H1 (cell line): ENCODE measurements around the gene KCNJ10. TPM values are rescaled to one million over a fixed set of nuclear protein-coding genes. Genes with fewer than 3 reads are reported as not detected.

Experiments
- CTCF ChIA-PET: fragments of 300-600 bp; sonication (Branson Sonifier 250); formaldehyde crosslinking; loops from one replicate; lab custom pipeline; 2021; ENCODE audit not compliant: partially characterized antibody; lab: Charles Lee
- POLR2A ChIA-PET: fragments of 300-600 bp; sonication (Branson Sonifier 250); formaldehyde crosslinking; loops from one replicate; lab custom pipeline; 2021; ENCODE audit warnings: inconsistent platforms; ENCODE audit not compliant: partially characterized antibody; lab: Charles Lee
- DNase-seq, 2 experiments: peaks; one replicate each; pipeline versions ENCODE4 v3.0.0 to v3.0.0-alpha.2; 2010 to 2022; ENCODE audit warnings: low spot score in 2 of 2, low read depth in 1 of 2, mixed read lengths in 1 of 2
- FAIRE-seq: peaks from 2 replicates; lab custom pipeline; 2011; peaks lifted over from hg19 to GRCh38; lab: Jason Lieb, UNC
- H2AFZ ChIP-seq: 2 replicates; pipeline ENCODE4 v1.8.1; 2012; ENCODE audit warnings: low read length, inconsistent platforms
- H2AK5ac ChIP-seq: 2 replicates; pipeline ENCODE4 v1.6.1; 2013; ENCODE audit warnings: low read depth, low read length
- H2BK120ac ChIP-seq: replicated peaks from 2 replicates; pipeline ENCODE3; 2013; ENCODE audit warnings: low read depth, low read length, inconsistent platforms
- H2BK12ac ChIP-seq: 2 replicates; pipeline ENCODE4 v1.6.1; 2013; ENCODE audit warnings: low read depth, low read length
- H2BK15ac ChIP-seq: 2 replicates; pipeline ENCODE4 v1.6.1; 2013; ENCODE audit warnings: low read length
- H2BK20ac ChIP-seq: 2 replicates; pipeline ENCODE4 v1.6.1; 2013; ENCODE audit warnings: low read length
- H2BK5ac ChIP-seq: 2 replicates; pipeline ENCODE4 v1.6.1; 2013; ENCODE audit warnings: low read depth, low read length
- H3K14ac ChIP-seq: 2 replicates; pipeline ENCODE4 v1.6.1; 2013; ENCODE audit warnings: inconsistent platforms; ENCODE audit not compliant: insufficient read length
- H3K18ac ChIP-seq: 2 replicates; pipeline ENCODE4 v1.6.1; 2013; ENCODE audit warnings: low read length; ENCODE audit errors: extremely low read depth
- H3K23ac ChIP-seq: 2 replicates; pipeline ENCODE4 v1.6.1; 2013; ENCODE audit warnings: inconsistent platforms; ENCODE audit not compliant: insufficient read length
- H3K23me2 ChIP-seq: 2 replicates; pipeline ENCODE4 v1.6.1; 2013; ENCODE audit warnings: low read depth, low read length
- H3K27ac ChIP-seq: 2 replicates; pipeline ENCODE4 v1.6.1; 2011; ENCODE audit warnings: low read depth, low read length, inconsistent platforms
- H3K27me3 ChIP-seq, 4 experiments: replicated peaks in 1 of 4; 1 replicate in 1 of 4; 2 replicates in 3 of 4; pipeline versions ENCODE4 v1.6.1 to v1.8.1; 2011 to 2013; ENCODE audit warnings: low read length in 3 of 4, mild to moderate bottlenecking in 3 of 4, inconsistent platforms in 2 of 4, mixed read lengths in 2 of 4, moderate library complexity in 1 of 4; ENCODE audit not compliant: control insufficient read depth in 3 of 4, insufficient read depth in 3 of 4; ENCODE audit errors: extremely low read depth in 1 of 4
- H3K36me3 ChIP-seq, 4 experiments: 2 replicates each; pipeline versions ENCODE4 v1.6.1 to v1.8.1; 2011 to 2013; ENCODE audit warnings: mild to moderate bottlenecking in 4 of 4, low read length in 3 of 4, moderate library complexity in 2 of 4, control low read depth in 1 of 4, inconsistent platforms in 1 of 4; ENCODE audit not compliant: insufficient read depth in 4 of 4, control insufficient read depth in 2 of 4
- H3K4ac ChIP-seq: replicated peaks from 2 replicates; pipeline ENCODE3; 2013; ENCODE audit warnings: low read length, low read depth, mixed read lengths, inconsistent platforms; ENCODE audit not compliant: insufficient read length
- H3K4me1 ChIP-seq, 4 experiments: replicated peaks in 1 of 4; 1 replicate in 1 of 4; 2 replicates in 3 of 4; pipeline versions ENCODE4 v1.6.1 to v1.8.1; 2011 to 2013; ENCODE audit warnings: low read length in 3 of 4, inconsistent platforms in 2 of 4, mixed read lengths in 1 of 4; ENCODE audit not compliant: insufficient read depth in 4 of 4, control insufficient read depth in 3 of 4
- H3K4me2 ChIP-seq, 2 experiments: 2 replicates each; pipeline versions ENCODE4 v1.6.1 to v1.8.1; 2011 to 2013; ENCODE audit warnings: low read depth in 2 of 2, low read length in 2 of 2, control low read depth in 1 of 2, inconsistent platforms in 1 of 2, mild to moderate bottlenecking in 1 of 2; ENCODE audit not compliant: insufficient read depth in 1 of 2
- H3K4me3 ChIP-seq, 4 experiments: fragments of 200-600, 300-600 bp in 1 of 4; sonication (generic), shearing (Covaris generic), sonication (Bioruptor Twin) in 1 of 4; 2 replicates each; pipeline versions ENCODE4 v1.5.1 to v1.8.1; 2011 to 2016; ENCODE audit warnings: low read length in 4 of 4, low read depth in 3 of 4, control low read depth in 2 of 4, inconsistent platforms in 2 of 4, mild to moderate bottlenecking in 2 of 4, mixed read lengths in 1 of 4, moderate library complexity in 1 of 4; ENCODE audit not compliant: insufficient read depth in 2 of 4; ENCODE audit errors: extremely low read depth in 1 of 4
- H3K56ac ChIP-seq: replicated peaks from 2 replicates; pipeline ENCODE3; 2013; ENCODE audit warnings: low read depth, mild to moderate bottlenecking, mixed read lengths, low read length, inconsistent platforms; ENCODE audit not compliant: insufficient read length
- H3K79me1 ChIP-seq: 2 replicates; pipeline ENCODE4 v1.6.1; 2013; ENCODE audit warnings: low read depth, low read length, control low read depth
- H3K79me2 ChIP-seq, 2 experiments: 2 replicates each; pipeline versions ENCODE4 v1.6.1 to v1.8.1; 2012 to 2013; ENCODE audit warnings: low read length in 2 of 2, mild to moderate bottlenecking in 2 of 2, inconsistent platforms in 1 of 2; ENCODE audit not compliant: insufficient read depth in 2 of 2, control insufficient read depth in 1 of 2
- H3K9ac ChIP-seq, 4 experiments: replicated peaks in 1 of 4; 1 replicate in 1 of 4; 2 replicates in 3 of 4; pipeline versions ENCODE4 v1.6.1 to v1.8.1; 2011 to 2013; ENCODE audit warnings: low read depth in 3 of 4, low read length in 3 of 4, control low read depth in 2 of 4, mild to moderate bottlenecking in 2 of 4, moderate library complexity in 2 of 4, inconsistent platforms in 1 of 4; ENCODE audit errors: extremely low read depth in 1 of 4
- H3K9me3 ChIP-seq, 2 experiments: 2 replicates each; pipeline versions ENCODE4 v1.6.1 to v1.8.1; 2012 to 2013; ENCODE audit warnings: mild to moderate bottlenecking in 2 of 2, moderate library complexity in 2 of 2, control low read depth in 1 of 2, inconsistent platforms in 1 of 2, low read depth in 1 of 2, low read length in 1 of 2, mixed read lengths in 1 of 2; ENCODE audit not compliant: insufficient read depth in 2 of 2
- H4K20me1 ChIP-seq, 2 experiments: replicated peaks in 1 of 2; 2 replicates each; pipeline versions ENCODE3 to v1.8.1; 2011 to 2013; ENCODE audit warnings: inconsistent platforms in 2 of 2, low read length in 2 of 2, mild to moderate bottlenecking in 1 of 2; ENCODE audit not compliant: insufficient read depth in 2 of 2, control insufficient read depth in 1 of 2
- H4K5ac ChIP-seq: 2 replicates; pipeline ENCODE4 v1.6.1; 2013; ENCODE audit warnings: low read length, low read depth, mixed read lengths, inconsistent platforms; ENCODE audit not compliant: insufficient read length
- H4K8ac ChIP-seq: 2 replicates; pipeline ENCODE4 v1.8.0; 2013; ENCODE audit warnings: mild to moderate bottlenecking, moderate library complexity, low read length, inconsistent platforms; ENCODE audit not compliant: insufficient read depth; ENCODE audit errors: extremely low read depth
- H4K91ac ChIP-seq: replicated peaks from 2 replicates; pipeline ENCODE3; 2013; ENCODE audit warnings: low read length, mixed read lengths, inconsistent platforms; ENCODE audit not compliant: insufficient read length
- ASH2L ChIP-seq: fragments of 200-600, 300-600 bp; sonication (generic); IDR thresholded peaks from one replicate; pipeline ENCODE4 v1.7.1; 2017; ENCODE audit warnings: low read length
- RFX5 ChIP-seq: IDR thresholded peaks from 2 replicates; pipeline ENCODE4 v1.6.1; 2011; ENCODE audit warnings: low read depth, low read length, improper control_type of control experiment, borderline replicate concordance
- SUZ12 ChIP-seq: fragments of 200-600 bp; sonication (generic); IDR thresholded peaks from 2 replicates; pipeline ENCODE4 v1.6.1; 2012; ENCODE audit warnings: mild to moderate bottlenecking, inconsistent platforms, low read length, moderate library complexity, mixed read lengths
- whole genome bisulfite sequencing, 2 experiments: shearing (Covaris generic) in 1 of 2; methylation state at CpG; one replicate each; pipeline versions ENCODE4 v1.1.6 to v1.1.7; 2013 to 2015; ENCODE audit warnings: low lambda C conversion rate in 2 of 2, mixed read lengths in 2 of 2, inconsistent platforms in 1 of 2, low coverage in 1 of 2, missing lambda C conversion rate in 1 of 2; ENCODE audit not compliant: insufficient replicate concordance in 2 of 2, insufficient coverage in 1 of 2, insufficient read length in 1 of 2; ENCODE audit errors: extremely low coverage in 1 of 2, missing lambda C conversion rate in 1 of 2; 5-methylcytosine and 5-hydroxymethylcytosine counted together
- polyA plus RNA-seq, 7 experiments: library from polyadenylated mRNA; depleted of rRNA in 3 of 7; stranded (reverse) in 5 of 7; unstranded in 2 of 7; fragments of >200 nt in 5 of 7; fragments of 200-250 nt in 2 of 7; gene quantifications; 1 replicate in 5 of 7; 2 replicates in 1 of 7; 4 replicates in 1 of 7; pipeline versions ENCODE4 v1.2.1 to v1.2.3, GENCODE V29; 2011 to 2013; ENCODE audit warnings: missing spikeins in 2 of 7, mixed read lengths in 2 of 7
- total RNA-seq: library from RNA; stranded (reverse); fragmentation: NEBNext Ultra II Directional; extraction: Animal tissue kit (Norgen Biotek cat#: 25700); gene quantifications from 2 replicates; pipeline ENCODE4 v1.2.1, GENCODE V29; 2021

KCNJ10 gene
- total and polyA plus RNA-seq, 2 of the 8 experiments (the other 6 are each of a cell fraction or from before 2014, with no cell fraction given) = 1.7 to 2.4 TPM

GRCh38 chr1:159979257-159979656, 90.7 kb downstream of the KCNJ10 start:
- Histone ChIP-seq H3K27me3 (peaks cover 0 to 3% (median under 1%) of the 10 kb centered on the region in 4 experiments; a peak in 1 of 7 replicates), H3K9ac (no peak overlapping the region), H2BK5ac (no peak overlapping the region), H3K4me1 (0 out of 7 replicates have a peak, but pooled peaks cover 0 to 2% (median 0%) of the 10 kb centered on the region in 4 experiments), H3K9me3 (no peaks in the 10 kb centered on the region), H4K8ac (no peak overlapping the region), H2AFZ (no peak overlapping the region), H3K23me2 (no peaks in the 10 kb centered on the region), H3K23ac (no peak overlapping the region), H3K4ac (no peak overlapping the region), H3K79me2 (no peaks in the 10 kb centered on the region), H3K56ac (no peak overlapping the region), H3K18ac (no peak overlapping the region), H4K5ac (no peak overlapping the region), H3K79me1 (no peaks in the 10 kb centered on the region), H2BK20ac (no peak overlapping the region), H2BK12ac (no peak overlapping the region), H3K27ac (no peak overlapping the region), H4K91ac (no peak overlapping the region), H2BK120ac (no peak overlapping the region), H4K20me1 (no peaks in the 10 kb centered on the region), H2AK5ac (no peak overlapping the region), H3K36me3 (no peaks in the 10 kb centered on the region), H3K4me2 (no peak overlapping the region), H2BK15ac (no peak overlapping the region), H3K4me3 (no peak overlapping the region), H3K14ac (no peak overlapping the region)
- WGBS, 2 experiments = 74% methylated on average over 3 of the region's 3 CpGs; no CpG with 5 or more reads in 1 of the 2 experiments
- no peak for TF ChIP-seq SUZ12
- TF ChIP-seq RFX5 = no peak
- TF ChIP-seq ASH2L = no peak
- ChIA-PET POLR2A (no interaction called here), CTCF (interaction anchor here (0.7 to 1.5 kb wide), 3 partner anchors 9 to 20 kb away, joined by 3 read pairs; no protein-coding TSS in a partner anchor)
- FAIRE-seq (no peak), DNase-seq (no peak)
